Measurements from ENCODE around the gene XCL1. TPM values are rescaled to one million over a fixed set of nuclear protein-coding genes. Genes with fewer than 3 reads are reported as not detected.

XCL1 gene
- total RNA-seq, 1 experiment from 2014 or later = 1.4 TPM

DNA sequence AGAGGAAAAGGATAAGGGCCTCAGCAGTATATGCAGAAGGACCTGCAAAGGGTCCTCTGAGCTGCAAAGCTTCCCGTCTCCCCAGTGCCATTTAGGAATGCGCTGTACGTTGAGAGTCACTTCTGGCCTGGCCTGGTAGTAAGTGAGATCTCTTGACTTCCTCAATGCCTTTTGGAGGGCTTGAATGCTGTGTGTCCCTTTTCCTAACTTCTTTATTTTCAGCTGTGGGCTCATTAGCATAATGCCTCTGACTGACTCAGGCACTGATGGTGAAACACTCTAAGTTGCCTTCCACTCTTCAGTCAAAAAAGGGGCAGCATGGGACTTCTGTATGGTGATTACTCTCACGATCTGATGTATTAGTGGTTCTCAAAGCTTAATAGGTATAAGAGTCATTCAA lies 49.9 kb downstream of the XCL1 start:
- no peak overlapping the region for H3K4me3 ChIP-seq (ENCODE audit: insufficient read depth, low read depth, low read length)
- DNase-seq = no peak

GRCh38 chr1:168627370-168627769 lies 51.0 kb downstream of the XCL1 start:
- DNase-seq = no peak
- no peak overlapping the region for H3K4me3 ChIP-seq (ENCODE audit: insufficient read depth, low read depth, low read length)
- no peaks in the 10 kb centered on the region for H3K27me3 ChIP-seq (ENCODE audit: control insufficient read depth, insufficient read depth, low read length)
- no peaks in the 10 kb centered on the region for H3K36me3 ChIP-seq (replicated peaks; ENCODE audit: control insufficient read depth, insufficient read depth, low read length)

More for the DNA sequence above, 49.9 kb downstream of the XCL1 start:
- Histone ChIP-seq H3K27me3 (ENCODE audit: control insufficient read depth, insufficient read depth, low read length) (no peaks in the 10 kb centered on the region), H3K36me3 (replicated peaks; ENCODE audit: control insufficient read depth, insufficient read depth, low read length) (no peaks in the 10 kb centered on the region)

DNA sequence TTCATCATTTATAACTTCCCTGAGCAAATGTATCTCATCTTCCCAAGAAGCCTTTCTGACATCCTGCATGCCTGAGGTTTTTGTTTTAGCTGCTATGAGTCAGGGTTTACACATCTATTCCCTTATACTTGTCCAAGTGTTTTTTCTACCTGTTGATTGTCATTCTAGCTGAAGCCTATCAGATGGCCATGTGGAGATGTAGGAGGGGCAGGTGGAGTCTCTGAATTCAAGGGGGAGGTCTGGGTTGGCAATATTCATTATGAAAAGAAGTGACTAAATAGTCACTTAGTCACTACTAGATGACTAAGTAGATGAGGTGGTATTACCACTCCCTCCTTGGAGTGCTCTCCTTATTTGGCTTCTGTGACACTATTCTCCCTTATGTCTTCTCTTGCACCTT lies 52.4 kb downstream of the XCL1 start:
- H3K27me3 ChIP-seq (ENCODE audit: control insufficient read depth, insufficient read depth, low read length) = no peaks in the 10 kb centered on the region
- H3K36me3 ChIP-seq (replicated peaks; ENCODE audit: control insufficient read depth, insufficient read depth, low read length) = no peaks in the 10 kb centered on the region
- no peak for DNase-seq
- H3K4me3 ChIP-seq (ENCODE audit: insufficient read depth, low read depth, low read length) = no peak overlapping the region

- no peaks in the 10 kb centered on the region for H3K27me3 ChIP-seq (ENCODE audit: control insufficient read depth, insufficient read depth, low read length)
- DNase-seq = no peak
- no peak overlapping the region for H3K4me3 ChIP-seq (ENCODE audit: insufficient read depth, low read depth, low read length)
- no peaks in the 10 kb centered on the region for H3K36me3 ChIP-seq (replicated peaks; ENCODE audit: control insufficient read depth, insufficient read depth, low read length)
These were observed 53.1 kb downstream of the XCL1 start for GRCh38 chr1:168629466-168629865.

Other genes with a start within 250 kb of the XCL1 start
- not detected in 2 replicates for gene XCL2, start 32.6 kb upstream of the XCL1 start, total RNA-seq (2014; rRNA removed; shearing (Covaris generic))
- not detected in 2 replicates for gene DPT, start 152.6 kb downstream of the XCL1 start, total RNA-seq (2014; rRNA removed; shearing (Covaris generic))

Data from H7 (cell line).